SU-DHL-6 (cell line): ENCODE results near the gene FAF2.

Source experiments
- H2AFZ ChIP-seq: fragments of 200-600 bp; sonication (generic); 2 replicates; pipeline ENCODE4 v1.6.1; 2014; ENCODE audit warnings: low read depth, mild to moderate bottlenecking, moderate library complexity, mixed read lengths, antibody characterized with exemption, low read length; ENCODE audit not compliant: severe bottlenecking
- H3F3A ChIP-seq: fragments of 200-600 bp; shearing (Covaris generic); 2 replicates; pipeline ENCODE4 v1.6.0; 2016; ENCODE audit warnings: antibody characterized with exemption, mild to moderate bottlenecking; ENCODE audit not compliant: insufficient read depth
- H3K27ac ChIP-seq: fragments of 200-600 bp; sonication (generic); 2 replicates; pipeline ENCODE4 v1.5.1; 2016; ENCODE audit warnings: low read depth, mild to moderate bottlenecking, low read length, moderate library complexity, mixed read lengths
- H3K27me3 ChIP-seq: fragments of 200-600 bp; sonication (generic), shearing (Covaris generic); 2 replicates; pipeline ENCODE4 v1.6.0; 2014; ENCODE audit warnings: mild to moderate bottlenecking, low read length
- H3K36me3 ChIP-seq: fragments of 200-600 bp; sonication (generic); 2 replicates; pipeline ENCODE4 v1.6.1; 2014; ENCODE audit warnings: mild to moderate bottlenecking, low read length, mixed read lengths
- H3K4me2 ChIP-seq: fragments of 300-600, 200-600 bp; shearing (Covaris generic), sonication (generic); 2 replicates; pipeline ENCODE4 v1.6.0; 2014; ENCODE audit warnings: low read length, low read depth, mild to moderate bottlenecking; ENCODE audit not compliant: poor library complexity, severe bottlenecking
- H3K4me3 ChIP-seq: fragments of 200-600 bp; sonication (generic); 2 replicates; pipeline ENCODE4 v1.5.1; 2014; ENCODE audit warnings: antibody characterized with exemption, low read length, mild to moderate bottlenecking, mixed read lengths; ENCODE audit not compliant: insufficient read depth, poor library complexity, severe bottlenecking
- H3K79me2 ChIP-seq: fragments of 200-600 bp; sonication (generic); 2 replicates; pipeline ENCODE4 v1.6.1; 2014; ENCODE audit warnings: mild to moderate bottlenecking, low read length, moderate library complexity; ENCODE audit not compliant: insufficient read depth
- H3K9ac ChIP-seq: fragments of 200-600 bp; sonication (generic); 2 replicates; pipeline ENCODE4 v1.7.0; 2014; ENCODE audit warnings: mild to moderate bottlenecking, low read length
- H3K9me2 ChIP-seq: fragments of 200-600 bp; sonication (generic); replicated peaks from 2 replicates; pipeline ENCODE4 v1.6.1; 2014; ENCODE audit warnings: low read length; ENCODE audit not compliant: insufficient read depth
- H3K9me3 ChIP-seq: fragments of 200-600 bp; sonication (generic); 2 replicates; pipeline ENCODE4 v1.6.1; 2014; ENCODE audit warnings: low read length, mixed read lengths; ENCODE audit not compliant: insufficient read depth
- H4K20me1 ChIP-seq: fragments of 200-600 bp; sonication (generic); 2 replicates; pipeline ENCODE4 v1.6.1; 2014; ENCODE audit warnings: low read depth, mild to moderate bottlenecking, antibody characterized with exemption, low read length, moderate library complexity, mixed read lengths
- CTCF ChIP-seq: fragments of 200-600 bp; sonication (generic); IDR thresholded peaks from one replicate; pipeline ENCODE4 v1.5.1; 2017; ENCODE audit warnings: antibody characterized with exemption, mild to moderate bottlenecking, low read length, moderate library complexity; ENCODE audit not compliant: insufficient read depth, poor library complexity, severe bottlenecking
- EZH2phosphoT487 ChIP-seq: fragments of 200-600 bp; sonication (generic), shearing (Covaris generic); conservative IDR thresholded peaks from 2 replicates; pipeline ENCODE4 v1.6.1; 2018; ENCODE audit warnings: mild to moderate bottlenecking, antibody characterized with exemption, low read length, moderate library complexity, mixed read lengths

The FAF2 gene

DNA sequence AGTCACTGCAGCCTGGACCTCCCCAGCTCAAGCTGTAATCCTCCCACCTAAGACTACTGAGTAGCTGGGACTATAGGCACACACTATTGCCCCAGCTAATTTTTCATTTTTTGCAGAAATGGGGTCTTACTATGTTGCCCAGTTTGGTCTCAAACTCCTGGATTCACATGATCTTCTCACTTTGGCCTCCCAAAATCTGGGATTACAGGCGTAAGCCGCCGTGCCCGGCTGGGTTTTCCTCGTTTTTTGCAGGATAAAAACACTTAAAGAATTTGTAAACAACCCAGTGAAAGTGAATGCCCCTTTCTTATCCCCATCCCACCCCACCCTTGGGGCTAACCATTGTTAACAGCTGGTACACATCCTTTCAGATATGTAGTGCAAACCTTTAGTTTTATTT is 39.6 kb upstream of the FAF2 start:
- Histone ChIP-seq H3K9me2 (no peaks in the 10 kb centered on the region), H3K27ac (no peak overlapping the region), H2AFZ (no peak overlapping the region), H3K4me2 (no peak overlapping the region), H3K36me3 (no peaks in the 10 kb centered on the region), H3K9ac (no peak overlapping the region), H3K27me3 (no peaks in the 10 kb centered on the region), H3K4me3 (no peak overlapping the region), H3K79me2 (no peaks in the 10 kb centered on the region), H3F3A (no peaks in the 10 kb centered on the region), H4K20me1 (no peaks in the 10 kb centered on the region), H3K9me3 (no peaks in the 10 kb centered on the region)
- TF ChIP-seq CTCF (no peak), EZH2phosphoT487 (no peak)

GRCh38 chr5:176409765-176410164 is 38.4 kb upstream of the FAF2 start:
- TF ChIP-seq EZH2phosphoT487 (no peak), CTCF (no peak)
- no peaks in the 10 kb centered on the region for H4K20me1 ChIP-seq

GRCh38 chr5:176410486-176411180 is 37.6 kb upstream of the FAF2 start:
- H3K9me2 ChIP-seq, result no peaks in the 10 kb centered on the region
- TF ChIP-seq EZH2phosphoT487 (no peak), CTCF (no peak)
- H3K4me3 ChIP-seq, result no peak overlapping the region
- 0 out of 2 replicates have a peak, but pooled peaks cover under 1% of the 10 kb centered on the region for H3K79me2 ChIP-seq
- H3K4me2 ChIP-seq, result no peak overlapping the region
- H2AFZ ChIP-seq, result no peak overlapping the region
- no peak overlapping the region for H3K9ac ChIP-seq
- no peaks in the 10 kb centered on the region for H3F3A ChIP-seq
- no peak overlapping the region for H3K27ac ChIP-seq
- no peaks in the 10 kb centered on the region for H3K27me3 ChIP-seq
- no peaks in the 10 kb centered on the region for H3K36me3 ChIP-seq
- no peaks in the 10 kb centered on the region for H3K9me3 ChIP-seq
- H4K20me1 ChIP-seq, result no peaks in the 10 kb centered on the region

More at GRCh38 chr5:176409765-176410164, 38.4 kb upstream of the FAF2 start:
- no peaks in the 10 kb centered on the region for H3K27me3 ChIP-seq
- no peak overlapping the region for H3K4me2 ChIP-seq
- no peaks in the 10 kb centered on the region for H3K79me2 ChIP-seq
- H3F3A ChIP-seq, result no peaks in the 10 kb centered on the region
- H3K4me3 ChIP-seq, result no peak overlapping the region
- H3K36me3 ChIP-seq, result no peaks in the 10 kb centered on the region
- no peaks in the 10 kb centered on the region for H3K9me2 ChIP-seq
- H3K9me3 ChIP-seq, result no peaks in the 10 kb centered on the region
- H2AFZ ChIP-seq, result no peak overlapping the region
- no peak overlapping the region for H3K27ac ChIP-seq
- no peak overlapping the region for H3K9ac ChIP-seq
